Glutamatergic neuron (in vitro differentiated cells): ENCODE results near the gene TMEM39B. TPM values are rescaled to one million over a fixed set of nuclear protein-coding genes. Genes with fewer than 3 reads are reported as not detected.
"Not testable (repeated sequence)": the region's sequence is repeated elsewhere in the genome, so short reads cannot be mapped to it uniquely, and the experiment has no call there.

ENCODE experiments used
- DNase-seq: peaks from one replicate; pipeline ENCODE4 v3.0.0; 2022
- H3K27ac Mint-ChIP-seq: one replicate; pipeline ENCODE4 v1.8.0; 2020; ENCODE audit warnings: mild to moderate bottlenecking, mixed read lengths, inconsistent platforms; ENCODE audit not compliant: unreplicated experiment
- H3K27me3 Mint-ChIP-seq: one replicate; pipeline ENCODE4 v1.8.0; 2020; ENCODE audit warnings: mild to moderate bottlenecking, moderate library complexity, mixed read lengths, inconsistent platforms; ENCODE audit not compliant: unreplicated experiment
- H3K36me3 Mint-ChIP-seq: one replicate; pipeline ENCODE4 v1.8.0; 2020; ENCODE audit warnings: mild to moderate bottlenecking, mixed read lengths, inconsistent platforms; ENCODE audit not compliant: unreplicated experiment
- H3K4me1 Mint-ChIP-seq: one replicate; pipeline ENCODE4 v1.8.0; 2020; ENCODE audit warnings: mild to moderate bottlenecking, low read depth, mixed read lengths, inconsistent platforms; ENCODE audit not compliant: unreplicated experiment
- H3K4me3 Mint-ChIP-seq: one replicate; pipeline ENCODE4 v1.8.0; 2020; ENCODE audit warnings: mild to moderate bottlenecking, mixed read lengths, inconsistent platforms; ENCODE audit not compliant: unreplicated experiment
- H3K9me3 Mint-ChIP-seq: one replicate; pipeline ENCODE4 v1.8.0; 2020; ENCODE audit warnings: mild to moderate bottlenecking, moderate library complexity, mixed read lengths, inconsistent platforms; ENCODE audit not compliant: unreplicated experiment
- CTCF ChIP-seq: fragments of 200-600 bp; sonication (generic); IDR thresholded peaks from one replicate; pipeline ENCODE4 v1.5.0; 2021; ENCODE audit not compliant: partially characterized antibody, unreplicated experiment
- total RNA-seq: library from RNA; stranded (reverse); fragmentation: NEBNext Ultra II Directional; extraction: Animal tissue kit (Norgen Biotek cat#: 25700); gene quantifications from one replicate; pipeline ENCODE4 v1.2.1, GENCODE V29; 2021; ENCODE audit not compliant: unreplicated experiment

The TMEM39B gene
- total RNA-seq, 1 donor from 2014 or later = 23.2 TPM

- H3K27me3 Mint-ChIP-seq = no peaks in the 10 kb centered on the region
- no peaks in the 10 kb centered on the region for H3K9me3 Mint-ChIP-seq
- no peak for DNase-seq
- H3K4me1 Mint-ChIP-seq = no peaks in the 10 kb centered on the region
- H3K27ac Mint-ChIP-seq = no peak overlapping the region
- TF ChIP-seq CTCF = no peak
- no peaks in the 10 kb centered on the region for H3K36me3 Mint-ChIP-seq
- no peak overlapping the region for H3K4me3 Mint-ChIP-seq
Measured at GRCh38 chr1:32138965-32139364, 66.2 kb downstream of the TMEM39B start.

GRCh38 chr1:32142446-32143301 is 69.9 kb downstream of the TMEM39B start:
- no peak for TF ChIP-seq CTCF
- Mint-ChIP-seq H3K4me3 (no peak overlapping the region), H3K36me3 (no peaks in the 10 kb centered on the region), H3K27ac (peak overlapping the region; percentile 28), H3K9me3 (no peaks in the 10 kb centered on the region), H3K4me1 (no peaks in the 10 kb centered on the region), H3K27me3 (no peaks in the 10 kb centered on the region)
- DNase-seq = no peak

- DNase-seq, H3K9me3 Mint-ChIP-seq, H3K4me3 Mint-ChIP-seq, H3K27ac Mint-ChIP-seq, H3K4me1 Mint-ChIP-seq, H3K36me3 Mint-ChIP-seq, H3K27me3 Mint-ChIP-seq: not testable (repeated sequence)
Measured at GRCh38 chr1:32143302-32143695, 70.6 kb downstream of the TMEM39B start.

GRCh38 chr1:32144033-32144432 is 71.3 kb downstream of the TMEM39B start:
- Mint-ChIP-seq H3K4me3 (no peak overlapping the region), H3K36me3 (peaks cover 11% of the 10 kb centered on the region), H3K9me3 (peaks cover 3% of the 10 kb centered on the region), H3K27me3 (peaks cover 2% of the 10 kb centered on the region), H3K27ac (no peak overlapping the region), H3K4me1 (no peaks in the 10 kb centered on the region)
- DNase-seq = no peak
- no peak for TF ChIP-seq CTCF

GRCh38 chr1:32147799-32148198 is 75.1 kb downstream of the TMEM39B start:
- H3K27ac Mint-ChIP-seq, H3K27me3 Mint-ChIP-seq, DNase-seq, H3K9me3 Mint-ChIP-seq, H3K4me3 Mint-ChIP-seq, H3K4me1 Mint-ChIP-seq: not testable (repeated sequence)
- peaks cover 13% of the 10 kb centered on the region for H3K36me3 Mint-ChIP-seq

- peaks cover 6% of the 10 kb centered on the region for H3K9me3 Mint-ChIP-seq
- no peak overlapping the region for H3K27ac Mint-ChIP-seq
- H3K27me3 Mint-ChIP-seq = peaks cover 3% of the 10 kb centered on the region
- TF ChIP-seq CTCF = no peak
- H3K36me3 Mint-ChIP-seq = peaks cover 13% of the 10 kb centered on the region
- H3K4me3 Mint-ChIP-seq = no peak overlapping the region
- H3K4me1 Mint-ChIP-seq = no peaks in the 10 kb centered on the region
- no peak for DNase-seq
Measured at GRCh38 chr1:32150847-32151246, 78.1 kb downstream of the TMEM39B start.
